HG03064 (cell line): ENCODE results near the gene TRIP6.

Experiments used
- ATAC-seq: cut with Tn5 transposase; IDR thresholded peaks from one replicate; pipeline ENCODE4 v1.9.1; 2021; ENCODE audit warnings: low read depth; ENCODE audit not compliant: unreplicated experiment

Gene TRIP6, protein sequence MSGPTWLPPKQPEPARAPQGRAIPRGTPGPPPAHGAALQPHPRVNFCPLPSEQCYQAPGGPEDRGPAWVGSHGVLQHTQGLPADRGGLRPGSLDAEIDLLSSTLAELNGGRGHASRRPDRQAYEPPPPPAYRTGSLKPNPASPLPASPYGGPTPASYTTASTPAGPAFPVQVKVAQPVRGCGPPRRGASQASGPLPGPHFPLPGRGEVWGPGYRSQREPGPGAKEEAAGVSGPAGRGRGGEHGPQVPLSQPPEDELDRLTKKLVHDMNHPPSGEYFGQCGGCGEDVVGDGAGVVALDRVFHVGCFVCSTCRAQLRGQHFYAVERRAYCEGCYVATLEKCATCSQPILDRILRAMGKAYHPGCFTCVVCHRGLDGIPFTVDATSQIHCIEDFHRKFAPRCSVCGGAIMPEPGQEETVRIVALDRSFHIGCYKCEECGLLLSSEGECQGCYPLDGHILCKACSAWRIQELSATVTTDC

GRCh38 chr7:100867040-100867775 lies at the start of gene TRIP6:
Gene TRIP6 (plus strand): TSS chr7:100867387. CDS start chr7:100867498, 111 bp downstream.
- no peak for ATAC-seq

DNA sequence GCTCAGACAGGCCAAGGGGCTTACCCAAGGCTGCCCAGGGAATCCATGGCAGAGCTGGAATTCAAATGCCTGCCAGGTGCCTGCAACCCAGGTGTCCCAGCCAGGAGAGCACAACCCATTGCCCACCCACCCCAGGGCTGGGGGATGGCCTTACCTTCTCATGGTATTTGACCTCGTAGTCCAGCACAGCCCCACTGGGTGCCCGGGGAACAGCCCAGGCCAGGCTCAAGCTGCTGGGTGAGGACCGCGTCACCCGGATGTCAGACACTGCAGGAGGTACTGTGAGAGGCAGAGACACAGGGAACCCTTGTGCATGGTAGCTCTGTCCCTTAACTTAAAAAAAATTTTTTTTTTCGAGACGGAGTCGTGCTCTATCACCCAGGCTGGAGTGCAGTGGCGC lies 48.8 kb upstream of the TRIP6 start:
- no peak for ATAC-seq

- no peak for ATAC-seq
Observed at GRCh38 chr7:100818825-100819224, 48.4 kb upstream of the TRIP6 start.

- ATAC-seq = no peak
Observed at GRCh38 chr7:100819586-100819985, 47.6 kb upstream of the TRIP6 start.

- ATAC-seq = no peak
Observed at GRCh38 chr7:100822236-100823139, 44.7 kb upstream of the TRIP6 start.

DNA sequence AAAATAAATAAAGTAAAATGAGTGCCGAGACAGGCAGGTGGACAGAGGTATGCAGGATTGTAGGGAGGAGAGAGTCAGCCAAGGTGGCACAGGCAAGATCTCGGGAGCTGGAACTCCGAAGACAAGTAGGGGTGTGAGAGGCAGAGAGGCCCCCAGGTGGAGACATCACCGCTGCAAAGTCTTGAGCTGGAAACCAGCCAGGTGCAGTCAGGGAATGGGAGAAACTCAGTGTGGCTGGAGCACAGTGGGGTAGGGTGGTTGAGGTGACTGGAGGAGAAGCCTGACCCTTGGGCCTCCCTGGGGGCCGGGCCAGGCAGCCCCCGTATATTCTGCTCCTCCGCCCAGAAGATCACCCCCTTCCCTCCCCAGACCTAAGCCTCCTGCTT lies 44.1 kb upstream of the TRIP6 start:
- ATAC-seq = no peak

GRCh38 chr7:100823534-100823933 lies 43.7 kb upstream of the TRIP6 start:
- no peak for ATAC-seq

- no peak for ATAC-seq
Observed at GRCh38 chr7:100824499-100825214, 42.5 kb upstream of the TRIP6 start.

GRCh38 chr7:100825215-100825671 lies 41.9 kb upstream of the TRIP6 start:
- no peak for ATAC-seq

DNA sequence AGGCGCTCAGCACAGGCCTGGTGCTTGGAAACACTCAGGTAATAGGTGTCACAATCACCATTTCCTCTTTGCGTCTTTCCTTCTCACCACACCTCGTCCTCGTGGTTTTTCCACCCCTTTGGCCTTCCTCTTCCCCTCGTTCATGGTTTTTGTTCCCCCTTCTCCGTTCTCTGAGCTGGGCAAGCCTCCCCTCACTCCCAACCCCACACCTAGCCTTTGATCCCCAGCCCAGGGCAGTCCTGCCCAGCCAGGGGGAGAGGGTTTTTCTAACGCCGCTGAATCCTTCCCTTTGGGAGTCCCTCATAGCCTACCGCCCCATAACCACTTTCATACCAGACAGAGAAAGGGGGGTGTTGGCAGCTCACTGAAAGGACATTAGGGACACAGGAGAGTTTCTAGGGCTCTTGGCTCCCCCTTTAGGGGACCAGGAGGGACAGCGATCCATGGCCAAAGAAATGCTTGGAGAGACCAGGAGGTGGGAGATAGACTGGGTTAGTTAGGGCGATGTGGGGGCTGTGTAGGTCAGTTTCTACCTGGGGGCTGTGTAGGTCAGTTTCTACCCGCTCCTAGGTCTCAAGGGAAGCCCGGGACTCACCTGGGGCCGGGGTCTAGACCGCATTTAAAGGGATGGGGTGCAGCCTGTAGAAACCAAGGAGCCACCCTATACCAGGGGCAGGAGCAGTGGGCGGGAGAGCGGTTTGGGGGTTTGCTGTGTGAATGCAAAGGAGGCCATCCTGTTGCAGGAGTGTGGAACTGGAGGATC lies 41.3 kb upstream of the TRIP6 start:
- no peak for ATAC-seq

DNA sequence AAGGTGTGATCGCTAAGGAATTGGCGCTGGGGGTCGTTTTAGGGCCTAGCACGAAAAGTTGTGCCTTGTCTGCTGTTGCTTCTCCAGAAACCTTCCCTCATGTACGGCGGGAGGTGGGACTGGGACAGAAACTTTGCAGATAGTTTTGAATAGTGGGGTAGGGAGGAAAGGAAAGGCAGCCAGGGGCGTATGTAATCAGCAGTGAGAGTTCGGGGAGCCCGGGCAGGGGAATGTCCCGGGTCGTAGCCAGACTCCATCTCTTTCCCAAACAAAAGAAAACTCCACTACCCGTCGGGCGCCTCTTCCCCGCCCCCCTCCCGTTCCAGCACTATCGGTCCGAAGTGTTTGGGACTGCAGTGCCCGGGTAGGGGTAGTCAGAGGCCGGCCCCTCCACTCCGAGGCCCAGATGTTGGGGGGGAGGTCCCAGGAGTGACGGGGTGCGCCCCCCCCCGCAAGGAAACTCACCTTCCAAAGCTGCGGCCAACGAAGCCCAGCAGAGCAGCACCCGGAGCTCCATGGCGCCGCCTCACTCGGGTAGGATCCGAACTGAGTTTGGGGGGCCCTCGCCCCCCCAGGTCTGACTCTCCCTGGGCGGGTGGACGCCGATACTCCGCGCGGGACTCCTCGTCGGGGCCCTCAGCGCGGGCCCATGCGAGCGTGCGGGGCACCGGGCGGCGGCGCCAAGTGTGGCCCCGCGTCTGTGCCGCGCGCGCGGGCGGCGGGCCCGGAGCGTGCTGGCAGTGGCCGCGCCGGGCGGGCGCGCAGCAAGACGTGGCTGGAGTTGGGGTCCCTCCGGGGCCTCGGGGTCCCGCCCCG lies 40.5 kb upstream of the TRIP6 start:
- no peak for ATAC-seq

DNA sequence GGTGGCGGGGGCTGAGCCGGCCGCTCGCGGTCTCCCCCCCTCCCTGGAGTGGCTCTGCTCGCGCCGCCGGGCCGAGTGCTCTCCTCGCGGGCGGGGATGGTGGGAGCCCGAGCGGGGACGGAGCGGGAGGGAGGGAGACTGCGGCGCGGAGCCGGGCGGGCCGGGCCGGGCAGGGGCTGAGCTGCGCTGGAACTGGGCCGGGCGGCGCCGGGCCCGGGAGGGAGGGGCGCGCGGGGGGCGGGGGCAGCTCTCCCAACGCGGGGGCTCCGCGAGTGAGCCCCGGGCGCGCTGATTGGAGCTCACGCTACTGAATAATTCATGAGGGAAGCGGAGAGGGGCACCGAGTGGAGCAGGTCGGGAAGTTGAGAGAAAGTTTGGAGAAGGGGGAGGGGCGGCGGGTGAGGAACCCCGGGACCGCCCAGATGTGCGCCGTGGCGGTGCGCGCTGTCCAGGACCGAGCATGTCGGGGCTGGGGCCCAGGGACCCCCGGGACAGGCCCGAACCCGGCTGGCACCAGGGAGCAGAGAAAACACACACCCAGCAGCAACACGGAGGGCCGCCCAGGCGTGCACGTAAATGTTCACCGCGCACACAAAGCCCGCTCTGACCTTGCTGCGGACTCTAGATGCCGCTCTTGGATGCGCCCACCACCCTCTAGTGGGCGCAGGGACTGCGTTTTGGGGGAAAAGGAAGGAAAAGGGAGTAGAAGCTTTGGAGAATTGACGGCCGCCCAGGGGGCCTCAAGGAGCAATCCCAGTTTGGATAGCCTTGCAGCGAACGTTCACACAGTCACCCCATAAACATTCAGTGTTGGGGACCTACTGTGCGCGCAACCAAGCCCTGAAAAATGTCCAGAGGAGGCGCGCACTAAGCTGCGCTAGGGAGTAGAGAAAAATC lies 39.6 kb upstream of the TRIP6 start, which contains the start of gene EPHB4:
Gene EPHB4, minus strand, starts transcription at position 194 of the 897 bp plus-strand sequence. CDS start 493 bp downstream, outside the sequence.
- no peak for ATAC-seq

- no peak for ATAC-seq
Observed at GRCh38 chr7:100829150-100829716, 38.0 kb upstream of the TRIP6 start.

GRCh38 chr7:100830396-100830795 lies 36.8 kb upstream of the TRIP6 start:
- ATAC-seq = no peak

- ATAC-seq = no peak
Observed at GRCh38 chr7:100832281-100832633, 34.9 kb upstream of the TRIP6 start.

DNA sequence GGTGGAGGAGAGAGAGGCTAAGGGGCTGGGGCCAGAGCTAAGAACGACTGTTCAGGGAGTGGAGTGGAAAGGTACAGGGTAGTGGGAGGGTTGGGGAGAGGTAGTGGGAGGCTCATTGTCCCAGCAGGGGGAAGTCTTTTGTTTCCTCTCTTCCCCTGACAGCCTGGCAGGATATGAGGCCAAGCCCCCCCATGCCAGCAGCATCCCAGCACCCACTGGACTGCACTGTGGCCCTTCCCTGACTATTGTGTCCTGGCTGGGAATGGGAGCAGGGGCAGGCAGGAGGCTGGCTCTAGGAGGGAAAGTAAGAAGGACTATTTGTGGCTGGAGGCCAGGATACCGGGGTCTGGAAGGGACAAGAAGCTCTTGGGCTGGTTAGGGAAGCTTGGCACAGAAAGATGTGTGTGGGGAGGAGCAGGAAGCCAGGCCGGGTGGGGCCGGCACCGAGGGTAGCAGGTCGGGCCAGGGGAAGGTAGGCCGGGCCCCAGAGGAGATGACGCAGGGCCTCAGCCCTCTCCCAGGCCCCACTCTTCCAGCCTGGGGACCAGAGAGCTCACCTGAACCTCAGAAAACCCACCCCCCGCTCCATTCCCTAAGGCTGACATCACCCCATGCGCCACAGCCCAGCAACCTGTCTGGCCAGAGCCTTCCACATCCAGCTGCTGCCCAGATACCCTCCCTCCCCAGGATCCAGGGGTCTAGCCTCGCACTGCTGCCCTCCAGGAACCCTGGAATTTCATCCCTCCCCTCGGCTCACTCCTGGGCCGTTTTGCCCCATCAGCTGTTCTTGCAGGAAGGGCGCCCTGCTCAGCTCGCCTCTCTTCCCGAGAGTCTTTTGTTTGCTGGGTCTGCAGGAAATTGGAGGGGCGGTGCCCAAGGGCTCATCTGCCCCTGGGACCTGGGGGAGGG lies 31.0 kb upstream of the TRIP6 start:
- no peak for ATAC-seq
